ENCODE measurements around the gene APOBEC2. TPM values are rescaled to one million over a fixed set of nuclear protein-coding genes. Genes with fewer than 3 reads are reported as not detected.

APOBEC2 gene
- total RNA-seq, 1 experiment from 2014 or later, result not detected

DNA sequence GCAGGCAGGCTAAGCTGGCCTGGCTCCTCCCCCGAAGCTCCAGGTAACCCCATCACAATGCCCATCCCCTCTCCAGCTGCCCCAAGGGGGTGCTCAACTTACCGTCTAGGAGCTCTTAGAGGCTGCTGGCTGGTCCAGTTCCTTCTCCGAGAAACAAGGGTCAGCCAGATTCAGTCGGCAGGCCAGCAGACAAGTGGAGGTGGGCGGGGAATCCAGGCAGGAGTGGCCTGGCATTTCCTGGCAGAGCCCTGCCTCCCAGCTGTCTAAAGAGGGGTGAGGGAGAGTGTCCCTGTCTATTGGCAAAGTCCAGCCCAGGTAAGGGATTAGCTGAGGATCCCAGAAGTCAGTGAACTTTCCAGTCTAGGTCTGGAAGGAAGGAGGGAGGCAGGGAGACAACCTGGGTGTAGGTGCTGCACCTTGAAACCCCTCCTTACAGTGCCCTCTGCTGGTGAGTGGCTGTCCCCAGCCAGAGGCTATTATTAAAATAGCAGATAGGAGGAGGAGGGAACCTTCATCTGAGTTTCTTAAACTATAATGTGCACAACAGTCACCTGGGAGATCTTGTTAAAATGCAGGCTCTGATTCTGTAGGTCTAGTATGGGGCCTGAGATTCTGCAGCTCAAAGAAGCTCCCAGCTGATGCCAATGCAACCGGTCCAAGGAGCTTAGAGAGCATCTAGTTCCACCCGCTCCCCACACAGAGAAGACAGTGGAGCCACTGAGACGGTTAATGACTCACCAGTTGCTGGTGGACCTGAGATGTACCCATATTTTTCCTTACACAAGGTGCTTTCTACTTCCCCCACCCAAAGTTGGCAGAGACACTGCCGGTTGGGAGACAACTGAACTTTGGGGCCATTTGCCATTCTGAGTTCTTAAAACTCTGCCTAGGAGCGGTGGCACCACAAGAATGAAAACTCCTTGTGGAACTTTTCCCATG, 13.7 kb upstream of the APOBEC2 start, which contains the start of gene UNC5CL:
Gene UNC5CL (minus strand): TSS at position 162 of the 939 bp plus-strand sequence. CDS start 4,147 bp downstream, outside the sequence.
- DNase-seq (ENCODE audit: low read depth, low spot score) (peak; percentile 27), ATAC-seq (peak; percentile 91)
- H3K9ac ChIP-seq (ENCODE audit: low read length), result no peak within 1 kb of the TSS
- TF ChIP-seq EGR1 (IDR thresholded peaks at IDR 0.05; ENCODE audit: low read depth) (no peak), CBX3 (IDR thresholded peaks at IDR 0.05; ENCODE audit: low read depth) (0 out of 2 replicates have a peak, but pooled peaks have one; percentile 33), EZH2phosphoT487 (IDR thresholded peaks at IDR 0.05; ENCODE audit: borderline replicate concordance) (no peak), ZNF274 (IDR thresholded peaks at IDR 0.05; ENCODE audit: low read depth, low read length) (no peak), JUND (IDR thresholded peaks at IDR 0.05) (no peak), CTCF (IDR thresholded peaks at IDR 0.05 in 2 of 3, conservative IDR thresholded peaks at IDR 0.05 in 1 of 3; ENCODE audit: borderline replicate concordance in 1 of 3, insufficient read depth in 1 of 3, low read depth in 2 of 3, low read length in 2 of 3) (peak; percentile 76 to 96 (median 93)), POLR2AphosphoS5 (IDR thresholded peaks at IDR 0.05; ENCODE audit: low read depth, low read length) (no peak), RAD21 (IDR thresholded peaks at IDR 0.05; ENCODE audit: low read depth) (peak; percentile 71), POLR2A (IDR thresholded peaks at IDR 0.05; ENCODE audit: borderline replicate concordance, extremely low read depth, insufficient read depth, insufficient read length) (no peak), MAX (IDR thresholded peaks at IDR 0.05) (no peak)
- H2AFZ ChIP-seq (ENCODE audit: low read depth, low read length, poor library complexity, severe bottlenecking), result peak within 1 kb of the TSS; percentile 80
- no peaks in the 10 kb centered on the region for H3K27me3 ChIP-seq (ENCODE audit: insufficient read depth, low read length)
- intact Hi-C loops (cut with micrococcal nuclease), result no loop called here
- no peaks in the 10 kb centered on the region for H3K79me2 ChIP-seq (ENCODE audit: insufficient read depth, low read length)
- H3K4me2 ChIP-seq (ENCODE audit: low read length), result peak within 1 kb of the TSS; percentile 54
- H3K9me3 ChIP-seq (ENCODE audit: control insufficient read depth in 1 of 2, insufficient read depth in 1 of 2, low read depth in 1 of 2, low read length in 2 of 2), result no peaks in the 10 kb centered on the region
- H3K9me2 ChIP-seq (ENCODE audit: insufficient read depth), result no peaks in the 10 kb centered on the region
- no peaks in the 10 kb centered on the region for H4K20me1 ChIP-seq (ENCODE audit: insufficient read depth)
- peak within 1 kb of the TSS; percentile 39; the same call in 1 of the 2 replicates for H3K27ac ChIP-seq (ENCODE audit: low read depth, low read length)
- ChIA-PET RAD21 (ENCODE audit: low non-redundant PET in 1 of 2, low total read pairs in 2 of 2, uncharacterized antibody in 2 of 2, unreplicated experiment in 2 of 2) (no interaction called here), POLR2A (no interaction called here), CTCF (interaction anchor here (0.7 to 2.9 kb wide), 14 partner anchors 10 to 1671 kb away, joined by 3 to 22 read pairs (median 3); partner anchors contain the start of genes NFYA and OARD1)
- BruUV-seq (replicated peaks), result no TSS peak
- no peaks in the 10 kb centered on the region for H3K36me3 ChIP-seq (ENCODE audit: control insufficient read depth in 1 of 2, insufficient read depth in 2 of 2, low read length in 2 of 2)
- H3K4me3 ChIP-seq (replicated peaks in 1 of 2; ENCODE audit: low read depth in 1 of 2, low read length in 2 of 2), result 0 out of 4 replicates have a peak within 1 kb of the TSS, but pooled peaks of 1 of the 2 experiments have one; percentile 2
- H3K4me1 ChIP-seq (ENCODE audit: control insufficient read depth in 1 of 2, insufficient read depth in 2 of 2, low read length in 2 of 2), result peaks cover 23 to 43% of the 10 kb centered on the region in 2 experiments; a peak in 3 of 4 replicates
